WI38 (cell line): ENCODE measurements around the gene ACTL7B.
"Not testable (repeated sequence)": the region's sequence is repeated elsewhere in the genome, so short reads cannot be mapped to it uniquely, and the experiment has no call there.

Source experiments
- H3K4me3 ChIP-seq: 2 replicates; pipeline ENCODE4 v1.5.1; 2011; ENCODE audit warnings: low read depth, mild to moderate bottlenecking, control low read depth, low read length
- CTCF ChIP-seq: IDR thresholded peaks from 2 replicates; pipeline ENCODE4 v1.5.1; 2012; ENCODE audit warnings: low read depth, mild to moderate bottlenecking, control low read depth, low read length

The ACTL7B gene

GRCh38 chr9:108894225-108894997 is 38.6 kb upstream of the ACTL7B start:
- H3K4me3 ChIP-seq = no peak overlapping the region
- TF ChIP-seq CTCF = no peak

- no peak overlapping the region for H3K4me3 ChIP-seq
- TF ChIP-seq CTCF = no peak
Observed at GRCh38 chr9:108889649-108890067, 33.9 kb upstream of the ACTL7B start.

- H3K4me3 ChIP-seq = not testable (repeated sequence)
Observed at GRCh38 chr9:108886594-108887271, 30.9 kb upstream of the ACTL7B start.

GRCh38 chr9:108885643-108886348 is 30.0 kb upstream of the ACTL7B start:
- no peak overlapping the region for H3K4me3 ChIP-seq
- TF ChIP-seq CTCF = no peak

GRCh38 chr9:108884701-108885100 is 28.9 kb upstream of the ACTL7B start:
- H3K4me3 ChIP-seq = no peak overlapping the region
- TF ChIP-seq CTCF = no peak

- TF ChIP-seq CTCF = no peak
- H3K4me3 ChIP-seq = no peak overlapping the region
Observed at GRCh38 chr9:108883085-108883484, 27.3 kb upstream of the ACTL7B start.

GRCh38 chr9:108882052-108882888 is 26.5 kb upstream of the ACTL7B start:
- no peak for TF ChIP-seq CTCF
- no peak overlapping the region for H3K4me3 ChIP-seq
